ENCODE measurements around the gene USP10.

DNA sequence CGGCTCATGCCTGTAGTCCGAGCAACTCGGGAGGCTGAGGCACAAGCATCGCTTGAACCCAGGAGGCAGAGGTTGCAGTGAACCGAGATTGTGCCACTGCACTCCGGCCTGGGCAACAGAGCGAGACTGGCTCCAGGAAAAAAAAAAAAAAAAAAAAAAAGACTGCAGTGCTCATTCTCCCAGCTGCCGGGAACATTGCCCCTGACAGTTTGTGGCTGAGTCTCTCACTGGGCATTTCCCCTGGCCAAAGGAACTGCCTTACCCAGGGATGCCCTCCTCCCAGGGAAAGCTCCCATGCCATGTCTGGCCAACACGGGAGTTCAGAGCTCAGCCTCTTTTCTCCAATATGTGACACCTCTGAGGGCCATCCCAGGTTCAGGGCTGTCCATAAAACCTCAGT lies 21.3 kb upstream of the USP10 start:
- TF ChIP-seq POLR2AphosphoS5 (IDR thresholded peaks at IDR 0.05; ENCODE audit: low read depth, low read length) (no peak), SIN3A (IDR thresholded peaks at IDR 0.05; ENCODE audit: borderline replicate concordance, insufficient read depth, low read length) (no peak), REST (IDR thresholded peaks at IDR 0.05; ENCODE audit: insufficient read depth in 1 of 2, low read depth in 2 of 2, low read length in 2 of 2) (no peak), TAF1 (IDR thresholded peaks at IDR 0.05; ENCODE audit: borderline replicate concordance, insufficient read depth, low read length) (no peak), FOXP2 (optimal IDR thresholded peaks at IDR 0.05; ENCODE audit: borderline replicate concordance, extremely low read depth, extremely low read length, insufficient read depth) (no peak)

Data from PFSK-1 (cell line).